ENCODE measurements around the gene SLC28A1. TPM values are rescaled to one million over a fixed set of nuclear protein-coding genes. Genes with fewer than 3 reads are reported as not detected.

SLC28A1 gene
- total RNA-seq, 2 experiments from 2014 or later, result not detected

DNA sequence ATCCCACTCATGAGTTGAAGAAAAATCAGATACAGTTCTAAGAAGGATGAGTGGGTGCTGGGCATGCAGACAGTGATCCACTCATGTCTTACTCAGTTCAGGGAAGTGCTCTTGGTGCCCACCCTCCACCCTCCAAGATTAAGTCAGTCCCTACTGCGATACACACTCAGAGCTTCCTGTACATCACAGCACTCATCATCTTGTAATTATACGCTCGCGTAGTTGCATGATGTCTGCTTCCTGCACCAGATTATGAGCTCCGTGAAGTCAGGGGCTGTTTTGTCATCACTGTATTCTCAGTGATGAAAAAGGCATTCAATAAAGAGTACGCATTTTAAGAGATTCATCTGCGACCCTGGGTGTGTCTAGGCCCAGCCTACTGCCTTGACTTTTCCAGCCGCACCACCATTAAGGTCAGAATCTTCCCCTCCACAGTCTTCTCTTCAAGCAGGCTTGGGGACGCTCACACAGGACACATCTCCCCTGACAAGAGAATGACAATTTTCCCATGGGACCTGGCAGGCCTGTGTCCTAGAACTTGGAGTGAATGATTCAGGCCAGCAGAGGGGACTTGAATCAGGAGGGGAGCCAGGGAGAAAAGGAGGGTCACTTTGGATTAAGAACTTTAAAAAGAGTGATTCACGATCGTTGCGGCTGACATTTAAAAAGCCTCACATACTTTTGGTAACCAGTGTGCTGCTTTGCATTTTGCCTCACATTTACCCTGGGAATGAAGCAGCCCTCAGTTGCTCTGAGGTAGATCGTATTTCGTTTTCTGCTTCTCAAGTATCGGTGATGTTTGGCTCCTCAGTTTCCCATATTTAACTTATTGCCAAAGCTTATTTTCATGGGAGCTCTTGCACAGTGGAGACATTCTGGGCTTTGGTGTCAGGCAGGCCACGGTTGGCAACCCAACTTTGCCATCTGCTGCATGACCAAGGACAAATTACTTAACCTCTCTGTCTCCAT lies 89.3 kb downstream of the SLC28A1 start:
- intact Hi-C loops (cut with micrococcal nuclease), result no loop called here
- no peak for ATAC-seq
- H3K4me1 Mint-ChIP-seq (ENCODE audit: low read depth), result no peaks in the 10 kb centered on the region
- CTCF ChIA-PET, result no interaction called here
- no peak overlapping the region for H3K4me3 Mint-ChIP-seq
- H3K27ac Mint-ChIP-seq, result no peak overlapping the region
- POLR2A ChIA-PET, result no interaction called here
- TF ChIP-seq, protein P1, sequence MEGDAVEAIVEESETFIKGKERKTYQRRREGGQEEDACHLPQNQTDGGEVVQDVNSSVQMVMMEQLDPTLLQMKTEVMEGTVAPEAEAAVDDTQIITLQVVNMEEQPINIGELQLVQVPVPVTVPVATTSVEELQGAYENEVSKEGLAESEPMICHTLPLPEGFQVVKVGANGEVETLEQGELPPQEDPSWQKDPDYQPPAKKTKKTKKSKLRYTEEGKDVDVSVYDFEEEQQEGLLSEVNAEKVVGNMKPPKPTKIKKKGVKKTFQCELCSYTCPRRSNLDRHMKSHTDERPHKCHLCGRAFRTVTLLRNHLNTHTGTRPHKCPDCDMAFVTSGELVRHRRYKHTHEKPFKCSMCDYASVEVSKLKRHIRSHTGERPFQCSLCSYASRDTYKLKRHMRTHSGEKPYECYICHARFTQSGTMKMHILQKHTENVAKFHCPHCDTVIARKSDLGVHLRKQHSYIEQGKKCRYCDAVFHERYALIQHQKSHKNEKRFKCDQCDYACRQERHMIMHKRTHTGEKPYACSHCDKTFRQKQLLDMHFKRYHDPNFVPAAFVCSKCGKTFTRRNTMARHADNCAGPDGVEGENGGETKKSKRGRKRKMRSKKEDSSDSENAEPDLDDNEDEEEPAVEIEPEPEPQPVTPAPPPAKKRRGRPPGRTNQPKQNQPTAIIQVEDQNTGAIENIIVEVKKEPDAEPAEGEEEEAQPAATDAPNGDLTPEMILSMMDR (IDR thresholded peaks at IDR 0.05), result no peak
- no peaks in the 10 kb centered on the region for H3K9me3 Mint-ChIP-seq
- no peak for DNase-seq
- no peaks in the 10 kb centered on the region for H3K27me3 Mint-ChIP-seq
- no peaks in the 10 kb centered on the region for H3K36me3 Mint-ChIP-seq (ENCODE audit: low read depth)

DNA sequence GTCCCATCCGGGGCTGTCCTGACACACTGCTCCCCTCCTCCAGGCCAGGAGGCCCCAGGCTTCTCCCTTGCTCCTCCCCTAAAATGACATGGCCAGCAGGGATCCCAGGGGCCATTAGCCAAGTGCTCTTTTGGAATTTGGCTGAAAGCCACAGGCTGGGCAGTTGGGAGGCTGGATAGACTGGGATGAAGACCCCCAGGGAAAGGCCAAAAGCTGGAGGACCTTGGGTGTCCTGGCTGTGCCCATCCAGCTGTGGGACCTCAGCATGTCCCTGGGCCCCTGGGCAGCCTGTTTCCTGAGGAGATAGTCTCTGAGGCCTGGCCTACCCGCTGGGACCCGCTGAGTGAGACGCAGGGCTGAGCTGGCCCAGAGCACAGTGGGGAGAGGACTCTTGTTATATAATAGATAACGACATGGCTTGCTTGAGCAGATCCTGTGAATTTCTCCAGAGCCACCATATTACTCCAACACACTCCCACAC lies 91.4 kb downstream of the SLC28A1 start:
- Mint-ChIP-seq H3K9me3 (no peaks in the 10 kb centered on the region), H3K4me3 (no peak overlapping the region), H3K27me3 (no peaks in the 10 kb centered on the region), H3K4me1 (ENCODE audit: low read depth) (peaks cover 11% of the 10 kb centered on the region), H3K27ac (no peak overlapping the region), H3K36me3 (ENCODE audit: low read depth) (no peaks in the 10 kb centered on the region)
- ATAC-seq, result no peak
- intact Hi-C loops (cut with micrococcal nuclease), result no loop called here
- DNase-seq, result no peak
- ChIA-PET CTCF (no interaction called here), POLR2A (no interaction called here)
- TF ChIP-seq, protein P1 (IDR thresholded peaks at IDR 0.05), result no peak

DNA sequence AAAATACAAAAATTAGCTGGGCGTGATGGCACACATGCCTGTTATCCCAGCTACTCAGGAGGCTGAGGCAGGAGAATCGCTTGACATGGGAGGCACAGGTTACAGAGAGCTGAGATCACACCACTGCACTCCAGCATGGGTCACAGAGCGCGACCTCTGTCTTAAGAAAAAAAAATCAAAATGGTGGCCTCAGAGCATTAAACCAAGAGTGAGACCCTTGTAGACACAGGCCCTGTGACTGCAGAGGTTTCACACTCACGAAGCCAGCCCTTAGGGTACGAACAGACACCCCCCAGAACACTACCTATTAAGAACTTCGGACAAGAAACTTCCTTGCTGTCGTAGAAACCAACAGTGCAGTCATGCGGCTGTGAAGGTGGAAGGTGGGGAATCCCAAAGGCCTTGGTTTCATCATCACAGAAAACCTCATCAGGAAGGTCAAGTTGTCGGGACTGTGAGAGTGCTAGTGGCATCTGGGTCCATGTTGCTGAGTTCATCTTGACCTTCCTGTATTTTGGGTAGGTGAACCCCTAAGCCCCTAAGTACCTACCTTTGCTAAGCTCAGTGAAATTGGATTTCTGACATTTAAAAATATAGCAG lies 92.4 kb downstream of the SLC28A1 start:
- ChIA-PET CTCF (interaction anchor here (1.4 kb wide), 1 partner anchor 99 kb away, joined by 3 read pairs; no protein-coding TSS in a partner anchor), POLR2A (no interaction called here)
- TF ChIP-seq, protein P1 (IDR thresholded peaks at IDR 0.05), result no peak
- DNase-seq (no peak), ATAC-seq (no peak)
- Mint-ChIP-seq H3K27ac (no peak overlapping the region), H3K9me3 (no peaks in the 10 kb centered on the region), H3K27me3 (no peaks in the 10 kb centered on the region), H3K4me3 (no peak overlapping the region), H3K4me1 (ENCODE audit: low read depth) (peaks cover 11% of the 10 kb centered on the region), H3K36me3 (ENCODE audit: low read depth) (no peaks in the 10 kb centered on the region)
- intact Hi-C loops (cut with micrococcal nuclease), result no loop called here

DNA sequence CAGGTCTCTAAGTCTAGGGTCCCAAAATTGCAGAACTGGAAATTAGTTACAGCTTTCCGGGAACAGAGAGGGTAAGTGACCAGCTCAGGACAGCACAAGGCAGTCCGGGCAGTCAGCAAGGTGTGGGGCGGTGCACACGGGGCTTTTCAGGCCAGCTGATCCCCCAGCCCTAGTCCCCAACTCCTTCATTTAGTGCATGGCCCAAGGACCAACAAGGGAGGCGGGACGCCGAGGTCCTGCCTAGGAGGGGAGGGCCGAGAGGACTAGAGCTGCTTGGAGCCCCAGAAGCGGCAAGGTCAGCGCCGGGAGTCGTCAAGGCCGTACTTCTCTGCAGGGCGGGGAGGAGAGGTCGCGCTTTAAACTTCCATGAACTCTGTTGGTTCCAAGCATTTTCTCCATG lies 95.2 kb downstream of the SLC28A1 start:
- DNase-seq, result no peak
- CTCF ChIA-PET, result no interaction called here
- H3K4me3 Mint-ChIP-seq, result peak overlapping the region; percentile 86

More for the DNA sequence above, 95.2 kb downstream of the SLC28A1 start:
- H3K27me3 Mint-ChIP-seq, result no peaks in the 10 kb centered on the region
- intact Hi-C loops (cut with micrococcal nuclease), result no loop called here
- H3K36me3 Mint-ChIP-seq (ENCODE audit: low read depth), result peaks cover 4% of the 10 kb centered on the region
- no peaks in the 10 kb centered on the region for H3K9me3 Mint-ChIP-seq
- POLR2A ChIA-PET, result interaction anchor here (0.8 to 1.8 kb wide), 3 partner anchors 9 to 24 kb away, joined by 3 to 5 read pairs (median 3); no protein-coding TSS in a partner anchor
- no peak for ATAC-seq
- H3K27ac Mint-ChIP-seq, result no peak overlapping the region
- TF ChIP-seq, protein P1 (IDR thresholded peaks at IDR 0.05), result no peak
- peaks cover 32% of the 10 kb centered on the region for H3K4me1 Mint-ChIP-seq (ENCODE audit: low read depth)

Measured in activated CD8-positive, alpha-beta T cell treated with anti-CD3 and anti-CD28 coated beads for 36 hours (primary cell).